Measurements from ENCODE around the gene CACNA1C.

GRCh38 chr12:2068653-2069052, 15.9 kb downstream of the CACNA1C start:
- TF ChIP-seq CTCF (IDR thresholded peaks at IDR 0.05) (no peak), POLR2A (IDR thresholded peaks at IDR 0.05) (no peak), POLR2AphosphoS5 (IDR thresholded peaks at IDR 0.05) (no peak)
